ENCODE results near the gene RAD21L1. TPM values are rescaled to one million over a fixed set of nuclear protein-coding genes. Genes with fewer than 3 reads are reported as not detected.

Gene RAD21L1
- polyA plus RNA-seq, 3 donors, result not detected

- H3K9me3 Mint-ChIP-seq, result peaks cover 0 to 5% (median 3%) of the 10 kb centered on the region in 7 donors
- no peak overlapping the region for H3K4me2 ChIP-seq (replicated peaks; ENCODE audit: extremely low read depth, low read length, poor library complexity, severe bottlenecking)
- no peaks in the 10 kb centered on the region for H3K4me1 ChIP-seq (ENCODE audit: control insufficient read depth in 1 of 2, insufficient read depth in 2 of 2, low read length in 2 of 2)
- H3K4me3 ChIP-seq (replicated peaks in 1 of 3; ENCODE audit: low read depth in 2 of 3, low read length in 3 of 3), result no peak overlapping the region
- no peak overlapping the region for H3K4me3 Mint-ChIP-seq
- H3K27me3 Mint-ChIP-seq (ENCODE audit: low read depth in 3 of 3), result peaks cover 2 to 3% (median 2%) of the 10 kb centered on the region in 3 donors
- H3K36me3 ChIP-seq (replicated peaks in 1 of 2; ENCODE audit: control insufficient read depth in 1 of 2, insufficient read depth in 2 of 2, low read length in 2 of 2), result no peaks in the 10 kb centered on the region
- H3K27me3 ChIP-seq (ENCODE audit: control insufficient read depth in 2 of 2, insufficient read depth in 2 of 2, low read length in 2 of 2), result no peaks in the 10 kb centered on the region
- H3K27ac Mint-ChIP-seq, result peak overlapping the region in 1 of 7 donors; percentile 36
- H3K9ac ChIP-seq (ENCODE audit: insufficient read depth, low read length, poor library complexity, severe bottlenecking), result no peak overlapping the region
- TF ChIP-seq CTCF (IDR thresholded peaks at IDR 0.05), result no peak
- H3K36me3 Mint-ChIP-seq, result no peaks in the 10 kb centered on the region
- H3K79me2 ChIP-seq (ENCODE audit: insufficient read depth, low read length), result no peaks in the 10 kb centered on the region
- H3K9me3 ChIP-seq (replicated peaks in 1 of 2; ENCODE audit: control insufficient read depth in 1 of 2, insufficient read depth in 1 of 2, low read length in 2 of 2), result no peaks in the 10 kb centered on the region
- WGBS (ENCODE audit: insufficient coverage), result no CpG with 5 or more reads among the region's 1 CpG
- no peak overlapping the region for H3K27ac ChIP-seq (ENCODE audit: low read depth in 1 of 2, low read length in 2 of 2)
- no peak overlapping the region for H2AFZ ChIP-seq (ENCODE audit: insufficient read depth, low read depth, low read length, poor library complexity, severe bottlenecking)
- no peaks in the 10 kb centered on the region for H4K20me1 ChIP-seq (ENCODE audit: insufficient read depth, low read length)
- DNase-seq, result no peak
- peaks cover 7% of the 10 kb centered on the region for H3K4me1 Mint-ChIP-seq
- intact Hi-C loops (cut with micrococcal nuclease), result no loop called here
Measured at GRCh38 chr20:1199964-1200363, 25.9 kb upstream of the RAD21L1 start.

- Histone ChIP-seq H3K27ac (ENCODE audit: low read depth in 1 of 2, low read length in 2 of 2) (no peak within 1 kb of the TSS), H3K4me2 (replicated peaks; ENCODE audit: extremely low read depth, low read length, poor library complexity, severe bottlenecking) (no peak within 1 kb of the TSS), H3K9ac (ENCODE audit: insufficient read depth, low read length, poor library complexity, severe bottlenecking) (no peak within 1 kb of the TSS), H4K20me1 (ENCODE audit: insufficient read depth, low read length) (no peaks in the 10 kb centered on the region), H3K79me2 (ENCODE audit: insufficient read depth, low read length) (no peaks in the 10 kb centered on the region), H2AFZ (ENCODE audit: insufficient read depth, low read depth, low read length, poor library complexity, severe bottlenecking) (no peak within 1 kb of the TSS), H3K27me3 (ENCODE audit: control insufficient read depth in 2 of 2, insufficient read depth in 2 of 2, low read length in 2 of 2) (no peaks in the 10 kb centered on the region), H3K4me1 (ENCODE audit: control insufficient read depth in 1 of 2, insufficient read depth in 2 of 2, low read length in 2 of 2) (no peaks in the 10 kb centered on the region), H3K36me3 (replicated peaks in 1 of 2; ENCODE audit: control insufficient read depth in 1 of 2, insufficient read depth in 2 of 2, low read length in 2 of 2) (no peaks in the 10 kb centered on the region), H3K9me3 (replicated peaks in 1 of 2; ENCODE audit: control insufficient read depth in 1 of 2, insufficient read depth in 1 of 2, low read length in 2 of 2) (no peaks in the 10 kb centered on the region), H3K4me3 (replicated peaks in 1 of 3; ENCODE audit: low read depth in 2 of 3, low read length in 3 of 3) (no peak within 1 kb of the TSS)
- H3K36me3 Mint-ChIP-seq, result no peaks in the 10 kb centered on the region
- DNase-seq, result no peak
- TF ChIP-seq CTCF (IDR thresholded peaks at IDR 0.05), result no peak
- 96% methylated on average over 2 of the region's 5 CpGs for WGBS (ENCODE audit: insufficient coverage)
- no peak within 1 kb of the TSS for H3K27ac Mint-ChIP-seq
- H3K9me3 Mint-ChIP-seq, result no peaks in the 10 kb centered on the region
- H3K4me1 Mint-ChIP-seq, result peaks cover 5% of the 10 kb centered on the region
- no peak within 1 kb of the TSS for H3K4me3 Mint-ChIP-seq
- H3K27me3 Mint-ChIP-seq (ENCODE audit: low read depth in 3 of 3), result peaks cover 0 to 2% (median 0%) of the 10 kb centered on the region in 3 donors
- intact Hi-C loops (cut with micrococcal nuclease), result no loop called here
Measured at GRCh38 chr20:1202762-1203504, 22.9 kb upstream of the RAD21L1 start, which contains the start of gene C20orf202. TSS of gene C20orf202 (plus strand) at chr20:1203454. CDS start at chr20:1203586, 132 bp downstream.
